SJCRH30 (cell line): ENCODE measurements around the gene MLN. TPM values are rescaled to one million over a fixed set of nuclear protein-coding genes. Genes with fewer than 3 reads are reported as not detected.

ENCODE experiments used
- DNase-seq, 2 experiments: peaks; one replicate each; pipeline ENCODE4 v3.0.0-alpha.2; 2015 to 2020
- H3K27ac ChIP-seq: fragments of 250-450 bp; sonication (Bioruptor Pico); 2 replicates; pipeline ENCODE4 v1.5.1; 2020; ENCODE audit warnings: mild to moderate bottlenecking, moderate library complexity
- H3K27me3 ChIP-seq: fragments of 250-450 bp; sonication (Bioruptor Pico); 2 replicates; pipeline ENCODE4 v1.5.1; 2020; ENCODE audit warnings: mild to moderate bottlenecking, moderate library complexity
- H3K36me3 ChIP-seq: fragments of 250-450 bp; sonication (Bioruptor Pico); 2 replicates; pipeline ENCODE4 v1.5.1; 2020; ENCODE audit warnings: mild to moderate bottlenecking, moderate library complexity
- H3K4me1 ChIP-seq: fragments of 250-450 bp; sonication (Bioruptor Pico); 2 replicates; pipeline ENCODE4 v1.5.1; 2020; ENCODE audit warnings: mild to moderate bottlenecking, moderate library complexity
- H3K4me3 ChIP-seq: fragments of 250-450 bp; sonication (Bioruptor Pico); 2 replicates; pipeline ENCODE4 v1.5.1; 2020; ENCODE audit warnings: mild to moderate bottlenecking, moderate library complexity
- H3K9me3 ChIP-seq: fragments of 250-450 bp; sonication (Bioruptor Pico); replicated peaks from 2 replicates; pipeline ENCODE4 v1.5.1; 2020; ENCODE audit warnings: mild to moderate bottlenecking, moderate library complexity
- total RNA-seq: library from RNA; depleted of rRNA; stranded (reverse); fragments of >200 nt; shearing (Covaris generic); gene quantifications from 2 replicates; pipeline ENCODE4 v1.2.3, GENCODE V29; 2014

The MLN gene
- total RNA-seq, 1 experiment from 2014 or later = not detected

GRCh38 chr6:33792981-33793380 lies 10.8 kb downstream of the MLN start:
- Histone ChIP-seq H3K4me1 (no peaks in the 10 kb centered on the region), H3K27me3 (peaks cover 16% of the 10 kb centered on the region), H3K36me3 (no peaks in the 10 kb centered on the region), H3K9me3 (no peaks in the 10 kb centered on the region), H3K4me3 (no peak overlapping the region), H3K27ac (no peak overlapping the region)
- DNase-seq = no peak

GRCh38 chr6:33791620-33792019 lies 12.2 kb downstream of the MLN start:
- peaks cover 14% of the 10 kb centered on the region for H3K27me3 ChIP-seq
- H3K36me3 ChIP-seq = no peaks in the 10 kb centered on the region
- no peak for DNase-seq
- H3K4me1 ChIP-seq = peaks cover 11% of the 10 kb centered on the region
- no peak overlapping the region for H3K27ac ChIP-seq
- H3K9me3 ChIP-seq = no peaks in the 10 kb centered on the region
- H3K4me3 ChIP-seq = no peak overlapping the region

- DNase-seq = no peak
- H3K27ac ChIP-seq = no peak overlapping the region
- no peak overlapping the region for H3K4me3 ChIP-seq
- H3K9me3 ChIP-seq = no peaks in the 10 kb centered on the region
- 0 out of 2 replicates have a peak, but pooled peaks cover 2% of the 10 kb centered on the region for H3K36me3 ChIP-seq
- peaks cover 9% of the 10 kb centered on the region; the same call in 1 of the 2 replicates for H3K27me3 ChIP-seq
- peaks cover 11% of the 10 kb centered on the region for H3K4me1 ChIP-seq
Observed at GRCh38 chr6:33790910-33791309, 12.9 kb downstream of the MLN start.

GRCh38 chr6:33790379-33790778 lies 13.4 kb downstream of the MLN start:
- no peak for DNase-seq
- Histone ChIP-seq H3K9me3 (no peaks in the 10 kb centered on the region), H3K27me3 (peaks cover 9% of the 10 kb centered on the region; the same call in 1 of the 2 replicates), H3K4me3 (no peak overlapping the region), H3K36me3 (0 out of 2 replicates have a peak, but pooled peaks cover 2% of the 10 kb centered on the region), H3K27ac (no peak overlapping the region), H3K4me1 (peaks cover 11% of the 10 kb centered on the region)

- 0 out of 2 replicates have a peak, but pooled peaks cover 2% of the 10 kb centered on the region for H3K36me3 ChIP-seq
- H3K4me3 ChIP-seq = peak overlapping the region; percentile 92
- DNase-seq = no peak
- H3K4me1 ChIP-seq = peaks cover 11% of the 10 kb centered on the region
- peaks cover 7% of the 10 kb centered on the region; the same call in 1 of the 2 replicates for H3K27me3 ChIP-seq
- no peak overlapping the region for H3K27ac ChIP-seq
- no peaks in the 10 kb centered on the region for H3K9me3 ChIP-seq
Observed at GRCh38 chr6:33789550-33789895, 14.3 kb downstream of the MLN start.

- Histone ChIP-seq H3K27me3 (peaks cover 4% of the 10 kb centered on the region; the same call in 1 of the 2 replicates), H3K4me3 (peak within 1 kb of the TSS; percentile 92), H3K4me1 (peaks cover 11% of the 10 kb centered on the region), H3K27ac (peak within 1 kb of the TSS; percentile 72), H3K9me3 (no peaks in the 10 kb centered on the region), H3K36me3 (peaks cover 4% of the 10 kb centered on the region; the same call in 1 of the 2 replicates)
- DNase-seq = peak; percentile 91 to 93
Observed at GRCh38 chr6:33788694-33789549, 14.9 kb downstream of the MLN start, which contains the start of gene LEMD2. LEMD2 (minus strand) TSS chr6:33789130; CDS start chr6:33789116, 14 bp downstream.

GRCh38 chr6:33787954-33788693 lies 15.7 kb downstream of the MLN start:
- H3K9me3 ChIP-seq = no peaks in the 10 kb centered on the region
- DNase-seq = peak; percentile 82
- H3K27me3 ChIP-seq = peaks cover under 1% of the 10 kb centered on the region; the same call in 1 of the 2 replicates
- peaks cover 12% of the 10 kb centered on the region for H3K36me3 ChIP-seq
- H3K27ac ChIP-seq = peak overlapping the region; percentile 72
- peaks cover 11% of the 10 kb centered on the region for H3K4me1 ChIP-seq
- H3K4me3 ChIP-seq = peak overlapping the region; percentile 92

- peak overlapping the region; percentile 92 for H3K4me3 ChIP-seq
- H3K9me3 ChIP-seq = no peaks in the 10 kb centered on the region
- H3K27me3 ChIP-seq = no peaks in the 10 kb centered on the region
- H3K36me3 ChIP-seq = peaks cover 16% of the 10 kb centered on the region
- DNase-seq = no peak
- H3K27ac ChIP-seq = peak overlapping the region; percentile 72
- peaks cover 16% of the 10 kb centered on the region for H3K4me1 ChIP-seq
Observed at GRCh38 chr6:33787346-33787953, 16.4 kb downstream of the MLN start.

GRCh38 chr6:33786736-33787135 lies 17.1 kb downstream of the MLN start:
- Histone ChIP-seq H3K27me3 (no peaks in the 10 kb centered on the region), H3K4me3 (no peak overlapping the region), H3K4me1 (peaks cover 24% of the 10 kb centered on the region), H3K36me3 (peaks cover 23% of the 10 kb centered on the region), H3K9me3 (no peaks in the 10 kb centered on the region), H3K27ac (no peak overlapping the region)
- no peak for DNase-seq

- H3K4me1 ChIP-seq = peaks cover 30% of the 10 kb centered on the region
- DNase-seq = no peak
- H3K36me3 ChIP-seq = peaks cover 32% of the 10 kb centered on the region
- H3K27me3 ChIP-seq = no peaks in the 10 kb centered on the region
- H3K9me3 ChIP-seq = no peaks in the 10 kb centered on the region
- H3K27ac ChIP-seq = no peak overlapping the region
- no peak overlapping the region for H3K4me3 ChIP-seq
Observed at GRCh38 chr6:33785778-33786177, 18.0 kb downstream of the MLN start.

- Histone ChIP-seq H3K27ac (no peak overlapping the region), H3K36me3 (peaks cover 41% of the 10 kb centered on the region), H3K4me1 (peaks cover 30% of the 10 kb centered on the region), H3K4me3 (no peak overlapping the region), H3K27me3 (no peaks in the 10 kb centered on the region), H3K9me3 (no peaks in the 10 kb centered on the region)
- no peak for DNase-seq
Observed at GRCh38 chr6:33784787-33785186, 19.0 kb downstream of the MLN start.

- Histone ChIP-seq H3K4me3 (no peak overlapping the region), H3K27ac (no peak overlapping the region), H3K4me1 (peaks cover 30% of the 10 kb centered on the region), H3K9me3 (no peaks in the 10 kb centered on the region), H3K27me3 (no peaks in the 10 kb centered on the region), H3K36me3 (peaks cover 47% of the 10 kb centered on the region)
- no peak for DNase-seq
Observed at GRCh38 chr6:33783781-33784520, 19.9 kb downstream of the MLN start.

GRCh38 chr6:33782561-33782960 lies 21.2 kb downstream of the MLN start:
- Histone ChIP-seq H3K9me3 (no peaks in the 10 kb centered on the region), H3K27me3 (no peaks in the 10 kb centered on the region), H3K27ac (no peak overlapping the region), H3K4me1 (peaks cover 27% of the 10 kb centered on the region), H3K36me3 (peaks cover 58% of the 10 kb centered on the region), H3K4me3 (no peak overlapping the region)
- DNase-seq = no peak
